ENCODE results near the gene LHFPL5. TPM values are rescaled to one million over a fixed set of nuclear protein-coding genes. Genes with fewer than 3 reads are reported as not detected.

LHFPL5 gene
- total and polyA plus RNA-seq, 2 of the 13 experiments (the other 11 are each of a cell fraction or from before 2014, with no cell fraction given): 0.03 TPM; not detected in 1

DNA sequence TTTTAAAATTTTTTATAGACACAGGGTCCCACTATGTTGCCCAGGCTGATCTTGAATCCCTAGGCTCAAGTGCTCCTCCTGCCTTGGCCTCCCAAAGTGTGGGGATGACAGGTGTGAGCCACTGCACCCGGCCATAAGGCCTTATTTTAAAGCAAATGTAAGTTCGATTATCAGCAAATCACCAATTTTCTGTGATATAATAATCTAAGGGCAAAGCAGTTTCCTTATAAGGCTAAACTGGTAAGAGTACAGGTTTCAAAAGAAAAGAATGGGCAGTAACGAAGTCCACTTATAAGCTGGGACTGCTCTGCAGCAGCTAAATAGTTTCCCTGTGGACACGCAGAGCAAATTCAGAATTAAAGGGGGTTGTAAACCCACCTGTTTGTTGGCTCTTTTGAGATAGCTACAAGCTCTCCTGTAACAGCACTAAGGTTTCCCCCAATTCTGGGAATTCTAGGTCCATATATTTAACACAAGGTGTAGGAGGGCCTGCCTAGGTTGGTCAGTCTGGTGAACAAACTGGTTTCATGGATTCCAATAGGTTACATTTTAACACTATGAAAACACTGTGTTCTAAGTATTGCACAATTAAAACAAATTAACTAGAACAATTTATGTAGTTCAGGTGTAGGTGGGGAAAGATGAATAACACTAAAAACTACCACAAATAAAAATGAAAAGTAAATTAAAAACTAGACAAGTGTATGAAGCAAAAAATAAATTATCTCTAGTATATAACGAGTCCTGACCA, 26.3 kb downstream of the LHFPL5 start (continued):
- TF ChIP-seq, protein P1, sequence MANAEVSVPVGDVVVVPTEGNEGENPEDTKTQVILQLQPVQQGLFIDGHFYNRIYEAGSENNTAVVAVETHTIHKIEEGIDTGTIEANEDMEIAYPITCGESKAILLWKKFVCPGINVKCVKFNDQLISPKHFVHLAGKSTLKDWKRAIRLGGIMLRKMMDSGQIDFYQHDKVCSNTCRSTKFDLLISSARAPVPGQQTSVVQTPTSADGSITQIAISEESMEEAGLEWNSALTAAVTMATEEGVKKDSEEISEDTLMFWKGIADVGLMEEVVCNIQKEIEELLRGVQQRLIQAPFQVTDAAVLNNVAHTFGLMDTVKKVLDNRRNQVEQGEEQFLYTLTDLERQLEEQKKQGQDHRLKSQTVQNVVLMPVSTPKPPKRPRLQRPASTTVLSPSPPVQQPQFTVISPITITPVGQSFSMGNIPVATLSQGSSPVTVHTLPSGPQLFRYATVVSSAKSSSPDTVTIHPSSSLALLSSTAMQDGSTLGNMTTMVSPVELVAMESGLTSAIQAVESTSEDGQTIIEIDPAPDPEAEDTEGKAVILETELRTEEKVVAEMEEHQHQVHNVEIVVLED (CRISPR knock-in tag; IDR thresholded peaks at IDR 0.05; ENCODE audit: borderline replicate concordance): no peak
- no peak for TF ChIP-seq ZNF782 (CRISPR knock-in tag; IDR thresholded peaks at IDR 0.05; ENCODE audit: borderline replicate concordance)
- TF ChIP-seq, protein P2, sequence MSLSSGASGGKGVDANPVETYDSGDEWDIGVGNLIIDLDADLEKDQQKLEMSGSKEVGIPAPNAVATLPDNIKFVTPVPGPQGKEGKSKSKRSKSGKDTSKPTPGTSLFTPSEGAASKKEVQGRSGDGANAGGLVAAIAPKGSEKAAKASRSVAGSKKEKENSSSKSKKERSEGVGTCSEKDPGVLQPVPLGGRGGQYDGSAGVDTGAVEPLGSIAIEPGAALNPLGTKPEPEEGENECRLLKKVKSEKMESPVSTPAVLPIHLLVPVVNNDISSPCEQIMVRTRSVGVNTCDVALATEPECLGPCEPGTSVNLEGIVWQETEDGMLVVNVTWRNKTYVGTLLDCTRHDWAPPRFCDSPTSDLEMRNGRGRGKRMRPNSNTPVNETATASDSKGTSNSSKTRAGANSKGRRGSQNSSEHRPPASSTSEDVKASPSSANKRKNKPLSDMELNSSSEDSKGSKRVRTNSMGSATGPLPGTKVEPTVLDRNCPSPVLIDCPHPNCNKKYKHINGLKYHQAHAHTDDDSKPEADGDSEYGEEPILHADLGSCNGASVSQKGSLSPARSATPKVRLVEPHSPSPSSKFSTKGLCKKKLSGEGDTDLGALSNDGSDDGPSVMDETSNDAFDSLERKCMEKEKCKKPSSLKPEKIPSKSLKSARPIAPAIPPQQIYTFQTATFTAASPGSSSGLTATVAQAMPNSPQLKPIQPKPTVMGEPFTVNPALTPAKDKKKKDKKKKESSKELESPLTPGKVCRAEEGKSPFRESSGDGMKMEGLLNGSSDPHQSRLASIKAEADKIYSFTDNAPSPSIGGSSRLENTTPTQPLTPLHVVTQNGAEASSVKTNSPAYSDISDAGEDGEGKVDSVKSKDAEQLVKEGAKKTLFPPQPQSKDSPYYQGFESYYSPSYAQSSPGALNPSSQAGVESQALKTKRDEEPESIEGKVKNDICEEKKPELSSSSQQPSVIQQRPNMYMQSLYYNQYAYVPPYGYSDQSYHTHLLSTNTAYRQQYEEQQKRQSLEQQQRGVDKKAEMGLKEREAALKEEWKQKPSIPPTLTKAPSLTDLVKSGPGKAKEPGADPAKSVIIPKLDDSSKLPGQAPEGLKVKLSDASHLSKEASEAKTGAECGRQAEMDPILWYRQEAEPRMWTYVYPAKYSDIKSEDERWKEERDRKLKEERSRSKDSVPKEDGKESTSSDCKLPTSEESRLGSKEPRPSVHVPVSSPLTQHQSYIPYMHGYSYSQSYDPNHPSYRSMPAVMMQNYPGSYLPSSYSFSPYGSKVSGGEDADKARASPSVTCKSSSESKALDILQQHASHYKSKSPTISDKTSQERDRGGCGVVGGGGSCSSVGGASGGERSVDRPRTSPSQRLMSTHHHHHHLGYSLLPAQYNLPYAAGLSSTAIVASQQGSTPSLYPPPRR (CRISPR knock-in tag; IDR thresholded peaks at IDR 0.05; ENCODE audit: borderline replicate concordance): no peak; the same call in 1 of the 2 replicates
- 0 out of 2 replicates have a peak, but pooled peaks have one; percentile 65 for TF ChIP-seq ZNF256 (CRISPR knock-in tag; conservative IDR thresholded peaks at IDR 0.05)
- TF ChIP-seq, protein P3, sequence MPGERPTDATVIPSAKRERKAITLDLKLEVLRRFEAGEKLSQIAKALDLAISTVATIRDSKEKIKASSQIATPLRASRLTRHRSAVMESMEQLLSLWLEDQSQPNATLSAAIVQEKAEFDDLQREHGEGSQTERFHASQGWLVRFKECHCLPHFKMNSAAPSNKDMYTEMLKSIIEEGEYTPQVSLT (CRISPR knock-in tag; IDR thresholded peaks at IDR 0.05; ENCODE audit: borderline replicate concordance, low read depth): no peak
- no peak for TF ChIP-seq ZNF468 (CRISPR knock-in tag; IDR thresholded peaks at IDR 0.05)
- TF ChIP-seq U2AF2 (IDR thresholded peaks at IDR 0.05; ENCODE audit: low read depth, low read length): no peak
- no peak for TF ChIP-seq PITX1 (CRISPR knock-in tag; IDR thresholded peaks at IDR 0.05)
- no peak for TF ChIP-seq NONO (IDR thresholded peaks at IDR 0.05)
- TF ChIP-seq NONO (CRISPR knock-in tag; conservative IDR thresholded peaks at IDR 0.05): peak; percentile 15; the same call in 1 of the 2 replicates
- TF ChIP-seq ZNF670 (CRISPR knock-in tag; IDR thresholded peaks at IDR 0.05; ENCODE audit: borderline replicate concordance): no peak
- no peak for TF ChIP-seq SOX13 (IDR thresholded peaks at IDR 0.05)
- TF ChIP-seq SOX13 (CRISPR knock-in tag; conservative IDR thresholded peaks at IDR 0.05 in 1 of 2, IDR thresholded peaks at IDR 0.05 in 1 of 2): 0 out of 4 replicates have a peak, but pooled peaks of 1 of the 2 experiments have one; percentile 18
- no peak for TF ChIP-seq ZNF292 (CRISPR knock-in tag; IDR thresholded peaks at IDR 0.05; ENCODE audit: borderline replicate concordance, low read depth)
- no peak for TF ChIP-seq KLF12 (CRISPR knock-in tag; IDR thresholded peaks at IDR 0.05; ENCODE audit: borderline replicate concordance)
- no peak for TF ChIP-seq ZNF253 (CRISPR knock-in tag; IDR thresholded peaks at IDR 0.05; ENCODE audit: borderline replicate concordance)
- TF ChIP-seq THAP11 (CRISPR knock-in tag; IDR thresholded peaks at IDR 0.05): no peak
